C4-2B (cell line): ENCODE results near the gene STK40.

Experiments
- CTCF ChIP-seq: fragments of 450-650 bp; conservative IDR thresholded peaks from 2 replicates; pipeline ENCODE4 v1.5.1; 2017; ENCODE audit warnings: mild to moderate bottlenecking
- ZFX ChIP-seq: fragments of 450-650 bp; IDR thresholded peaks from 2 replicates; pipeline ENCODE4 v1.6.1; 2017

GRCh38 chr1:36393686-36394085 lies 8.0 kb upstream of the STK40 start:
- no peak for TF ChIP-seq CTCF
- no peak for TF ChIP-seq ZFX
